HCT116 (cell line): Measurements from ENCODE around the gene HLA-DQB2. TPM values are rescaled to one million over a fixed set of nuclear protein-coding genes. Genes with fewer than 3 reads are reported as not detected.

Experiments used
- ATAC-seq: fragments of 200-7000 bp; cut with Tn5 transposase; 2 replicates; pipeline ENCODE4 v1.9.1; 2020; ENCODE audit warnings: mild to moderate bottlenecking, moderate library complexity
- BruUV-seq: library from RNA; stranded (reverse); fragments of 400-500 nt; replicated peaks from 2 replicates; lab custom pipeline; 2021; lab: Mats Ljungman, UMichigan
- CTCF ChIA-PET: fragments of 300-600 bp; sonication (Branson Sonifier 250); formaldehyde crosslinking; loops from one replicate; lab custom pipeline; 2021; ENCODE audit warnings: antibody characterized with exemption; lab: Charles Lee
- POLR2A ChIA-PET: fragments of 300-600, 350-600 bp; sonication (Branson Sonifier 250); formaldehyde crosslinking; loops from one replicate; lab custom pipeline; 2021; ENCODE audit warnings: antibody characterized with exemption; lab: Charles Lee
- RAD21 ChIA-PET, 2 experiments: fragments of 300-600 bp; sonication (Branson Sonifier 250); formaldehyde crosslinking; loops; one replicate each; lab custom pipeline; 2023; ENCODE audit warnings: low total read pairs in 2 of 2; ENCODE audit not compliant: uncharacterized antibody in 2 of 2, unreplicated experiment in 2 of 2, low non-redundant PET in 1 of 2; lab: Charles Lee
- DNase-seq: peaks from one replicate; pipeline ENCODE4 v3.0.0-alpha.2; 2010; ENCODE audit warnings: low read depth, low spot score
- H2AFZ ChIP-seq: fragments of 200-600 bp; shearing (Covaris generic), sonication (generic); 2 replicates; pipeline ENCODE4 v1.6.1; 2017; ENCODE audit warnings: low read depth, mixed run types, mixed read lengths, antibody characterized with exemption, low read length; ENCODE audit not compliant: poor library complexity, severe bottlenecking
- H3K27ac ChIP-seq: 2 replicates; pipeline ENCODE4 v1.5.1; 2012; ENCODE audit warnings: low read depth, low read length
- H3K27me3 ChIP-seq: fragments of 200-600 bp; sonication (generic); 2 replicates; pipeline ENCODE4 v1.6.1; 2016; ENCODE audit warnings: mixed run types, low read length, mixed read lengths; ENCODE audit not compliant: insufficient read depth
- H3K36me3 ChIP-seq, 2 experiments: fragments of 200-500 bp in 1 of 2; fragments of 200-600 bp in 1 of 2; sonication (Bioruptor generic) in 1 of 2; sonication (generic) in 1 of 2; 2 replicates each; pipeline versions ENCODE4 v1.5.1 to v1.6.1; 2014 to 2016; ENCODE audit warnings: low read length in 2 of 2, inconsistent platforms in 1 of 2, mixed read lengths in 1 of 2, mixed run types in 1 of 2; ENCODE audit not compliant: insufficient read depth in 2 of 2, control insufficient read depth in 1 of 2
- H3K4me1 ChIP-seq, 2 experiments: fragments of 200-600 bp in 1 of 2; sonication (generic) in 1 of 2; 2 replicates each; pipeline versions ENCODE4 v1.5.1 to v1.6.1; 2012 to 2017; ENCODE audit warnings: low read length in 2 of 2, inconsistent platforms in 1 of 2, mild to moderate bottlenecking in 1 of 2, mixed read lengths in 1 of 2, mixed run types in 1 of 2, moderate library complexity in 1 of 2; ENCODE audit not compliant: insufficient read depth in 2 of 2, control insufficient read depth in 1 of 2
- H3K4me2 ChIP-seq: fragments of 200-600 bp; sonication (generic); 2 replicates; pipeline ENCODE4 v1.6.1; 2017; ENCODE audit warnings: mixed run types, low read length, mixed read lengths
- H3K4me3 ChIP-seq, 2 experiments: fragments of 200-600 bp in 1 of 2; sonication (generic) in 1 of 2; replicated peaks in 1 of 2; 2 replicates each; pipeline ENCODE4 v1.5.1; 2011 to 2016; ENCODE audit warnings: low read length in 2 of 2, control low read depth in 1 of 2, low read depth in 1 of 2, mild to moderate bottlenecking in 1 of 2, mixed read lengths in 1 of 2, mixed run types in 1 of 2
- H3K79me2 ChIP-seq: fragments of 200-600 bp; sonication (generic); 2 replicates; pipeline ENCODE4 v1.6.1; 2017; ENCODE audit warnings: mild to moderate bottlenecking, mixed run types, low read length, moderate library complexity, mixed read lengths; ENCODE audit not compliant: insufficient read depth
- H3K9ac ChIP-seq: fragments of 200-600 bp; sonication (generic); 2 replicates; pipeline ENCODE4 v1.6.1; 2016; ENCODE audit warnings: low read length, mixed read lengths
- H3K9me2 ChIP-seq: fragments of 200-600 bp; sonication (generic), shearing (Covaris generic); 2 replicates; pipeline ENCODE4 v1.6.1; 2017; ENCODE audit warnings: mixed run types, mild to moderate bottlenecking, moderate library complexity; ENCODE audit not compliant: insufficient read depth
- H3K9me3 ChIP-seq, 2 experiments: fragments of 200-500 bp in 1 of 2; fragments of 200-600 bp in 1 of 2; sonication (Bioruptor generic) in 1 of 2; sonication (generic) in 1 of 2; 2 replicates each; pipeline ENCODE4 v1.6.1; 2014 to 2017; ENCODE audit warnings: low read length in 2 of 2, mixed read lengths in 2 of 2, inconsistent platforms in 1 of 2, low read depth in 1 of 2, mild to moderate bottlenecking in 1 of 2, mixed run types in 1 of 2, moderate library complexity in 1 of 2; ENCODE audit not compliant: control insufficient read depth in 1 of 2, insufficient read depth in 1 of 2
- H4K20me1 ChIP-seq: fragments of 200-600 bp; sonication (generic), shearing (Covaris generic); 2 replicates; pipeline ENCODE4 v1.6.1; 2017; ENCODE audit warnings: mixed run types, mild to moderate bottlenecking, moderate library complexity; ENCODE audit not compliant: insufficient read depth
- CTCF ChIP-seq, 3 experiments: fragments of 200-600 bp in 1 of 3; sonication (generic) in 1 of 3; IDR thresholded peaks in 2 of 3; conservative IDR thresholded peaks in 1 of 3; 2 replicates each; pipeline ENCODE4 v1.5.1; 2012 to 2017; ENCODE audit warnings: low read depth in 2 of 3, low read length in 2 of 3, antibody characterized with exemption in 1 of 3, borderline replicate concordance in 1 of 3, control low read depth in 1 of 3, mild to moderate bottlenecking in 1 of 3, mixed read lengths in 1 of 3, mixed run types in 1 of 3, moderate library complexity in 1 of 3; ENCODE audit not compliant: insufficient read depth in 1 of 3
- EZH2 ChIP-seq: fragments of 200-600 bp; sonication (generic); IDR thresholded peaks from 2 replicates; pipeline ENCODE4 v1.6.1; 2017; ENCODE audit warnings: antibody characterized with exemption, mixed run types
- EZH2phosphoT487 ChIP-seq: fragments of 200-600 bp; IDR thresholded peaks from 2 replicates; pipeline ENCODE4 v1.6.1; 2018; ENCODE audit warnings: antibody characterized with exemption, borderline replicate concordance
- FOSL1 ChIP-seq: IDR thresholded peaks from 2 replicates; pipeline ENCODE4 v1.6.1; 2012; ENCODE audit warnings: low read depth
- POLR2A ChIP-seq: IDR thresholded peaks from 2 replicates; pipeline ENCODE4 v1.7.0; 2011; ENCODE audit warnings: borderline replicate concordance; ENCODE audit not compliant: insufficient read depth, insufficient read length; ENCODE audit errors: extremely low read depth
- POLR2AphosphoS5 ChIP-seq: IDR thresholded peaks from 2 replicates; pipeline ENCODE4 v1.6.1; 2011; ENCODE audit warnings: mild to moderate bottlenecking, low read depth, low read length, moderate library complexity
- SRF ChIP-seq: IDR thresholded peaks from 2 replicates; pipeline ENCODE4 v1.6.1; 2012; ENCODE audit warnings: low read depth
- TCF7L2 ChIP-seq: IDR thresholded peaks from 2 replicates; pipeline ENCODE4 v1.7.0; 2011; ENCODE audit warnings: borderline replicate concordance, inconsistent platforms; ENCODE audit not compliant: insufficient read depth, insufficient read length; ENCODE audit errors: extremely low read depth
- ZNF274 ChIP-seq: fragments of 200-500 bp; sonication (Bioruptor generic); IDR thresholded peaks from 2 replicates; pipeline ENCODE4 v1.6.1; 2014; ENCODE audit warnings: mild to moderate bottlenecking, low read depth, low read length, inconsistent platforms
- intact Hi-C: fragments of 100-400 bp; cut with micrococcal nuclease; formaldehyde crosslinking; loops from 2 replicates; pipeline ENCODE4 v1.10.0; 2022
- total RNA-seq: library from RNA; stranded (reverse); gene quantifications from one replicate; pipeline ENCODE4 v1.2.1, GENCODE V29; 2021; ENCODE audit not compliant: unreplicated experiment

Gene HLA-DQB2
- total RNA-seq, 1 experiment from 2014 or later = 1.8 TPM

- Histone ChIP-seq H3K9me3 (no peaks in the 10 kb centered on the region), H3K79me2 (no peaks in the 10 kb centered on the region), H3K9me2 (no peaks in the 10 kb centered on the region), H2AFZ (no peak overlapping the region), H3K4me1 (no peaks in the 10 kb centered on the region), H4K20me1 (no peaks in the 10 kb centered on the region), H3K27me3 (no peaks in the 10 kb centered on the region), H3K36me3 (no peaks in the 10 kb centered on the region), H3K9ac (no peak overlapping the region), H3K4me3 (no peak overlapping the region), H3K27ac (no peak overlapping the region), H3K4me2 (no peak overlapping the region)
- BruUV-seq = no TSS peak
- intact Hi-C loops = no loop called here
- POLR2A ChIA-PET = no interaction called here
- CTCF ChIA-PET = no interaction called here
- DNase-seq (no peak), ATAC-seq (no peak)
- RAD21 ChIA-PET = no interaction called here
- TF ChIP-seq SRF = no peak
- no peak for TF ChIP-seq POLR2AphosphoS5
- no peak for TF ChIP-seq EZH2
- TF ChIP-seq POLR2A = no peak
- no peak for TF ChIP-seq FOSL1
- no peak for TF ChIP-seq CTCF (IDR thresholded peaks at IDR 0.05 in 2 of 3, conservative IDR thresholded peaks at IDR 0.05 in 1 of 3; ENCODE audit: borderline replicate concordance in 1 of 3, insufficient read depth in 1 of 3, low read depth in 2 of 3, low read length in 2 of 3)
Observed at GRCh38 chr6:32779036-32779435, 15.7 kb upstream of the HLA-DQB2 start.

GRCh38 chr6:32775071-32775470, 11.7 kb upstream of the HLA-DQB2 start:
- H3K36me3 ChIP-seq = no peaks in the 10 kb centered on the region
- H3K9ac ChIP-seq = no peak overlapping the region
- H4K20me1 ChIP-seq = no peaks in the 10 kb centered on the region
- H3K4me3 ChIP-seq = no peak overlapping the region
- RAD21 ChIA-PET = no interaction called here
- CTCF ChIA-PET = no interaction called here
- H3K4me2 ChIP-seq = no peak overlapping the region
- no TSS peak for BruUV-seq
- no peak for DNase-seq
- no peaks in the 10 kb centered on the region for H3K27me3 ChIP-seq
- H3K9me2 ChIP-seq = no peaks in the 10 kb centered on the region
- H2AFZ ChIP-seq = no peak overlapping the region
- intact Hi-C loops = no loop called here
- no peak overlapping the region for H3K27ac ChIP-seq
- no peak for TF ChIP-seq ZNF274
- no peak for TF ChIP-seq TCF7L2
- no peak for TF ChIP-seq EZH2phosphoT487
- POLR2A ChIA-PET = no interaction called here
- no peaks in the 10 kb centered on the region for H3K9me3 ChIP-seq
- no peaks in the 10 kb centered on the region for H3K79me2 ChIP-seq
- H3K4me1 ChIP-seq = no peaks in the 10 kb centered on the region
- no peak for ATAC-seq
